ENCODE data around the gene L3MBTL3. TPM values are rescaled to one million over a fixed set of nuclear protein-coding genes. Genes with fewer than 3 reads are reported as not detected.

The L3MBTL3 gene
- total RNA-seq, 2 experiments from 2014 or later, result 29.0 to 30.1 TPM

- peak overlapping the region; percentile 28 for H3K4me3 Mint-ChIP-seq
- peak overlapping the region; percentile 85 for H3K27ac Mint-ChIP-seq
- Histone ChIP-seq H3K4me3 (ENCODE audit: low read length) (peak overlapping the region; percentile 11), H3K36me3 (ENCODE audit: insufficient read depth, low read length) (peaks cover 34% of the 10 kb centered on the region), H3K27me3 (ENCODE audit: control insufficient read depth in 1 of 2, insufficient read depth in 2 of 2, low read length in 2 of 2) (no peaks in the 10 kb centered on the region), H3K4me1 (ENCODE audit: insufficient read depth, low read length) (peaks cover 24% of the 10 kb centered on the region), H3K9me3 (ENCODE audit: control insufficient read depth in 1 of 2, insufficient read depth in 1 of 2, low read length in 2 of 2) (no peaks in the 10 kb centered on the region), H3K27ac (ENCODE audit: low read depth in 1 of 2, low read length in 2 of 2) (peak overlapping the region; percentile 33 to 67)
- TF ChIP-seq CTCF (IDR thresholded peaks at IDR 0.05), result no peak
- DNase-seq (peak in 8 of 14 experiments; percentile 2 to 87 (median 48)), ATAC-seq (ENCODE audit: poor library complexity) (peak; percentile 94)
- ChIA-PET CTCF (no interaction called here), POLR2A (interaction anchor here (0.8 to 1.2 kb wide), 4 partner anchors 21 to 51 kb away, joined by 3 to 10 read pairs (median 4); no protein-coding TSS in a partner anchor)
- H3K9me3 Mint-ChIP-seq, result no peaks in the 10 kb centered on the region
- H3K36me3 Mint-ChIP-seq (ENCODE audit: low read depth), result peaks cover 57% of the 10 kb centered on the region
- intact Hi-C loops (cut with DNase I, micrococcal nuclease), result loop anchor here in 1 of 2 experiments (5.0 kb wide), 1 partner anchor 34 kb away; no protein-coding TSS in a partner anchor
- no peaks in the 10 kb centered on the region for H3K27me3 Mint-ChIP-seq
- H3K4me1 Mint-ChIP-seq (ENCODE audit: low read depth), result peaks cover 62% of the 10 kb centered on the region
Measured at GRCh38 chr6:130183271-130184222, 165.2 kb downstream of the L3MBTL3 start.

- Histone ChIP-seq H3K4me3 (ENCODE audit: low read length) (no peak overlapping the region), H3K36me3 (ENCODE audit: insufficient read depth, low read length) (peaks cover 31% of the 10 kb centered on the region), H3K9me3 (ENCODE audit: control insufficient read depth in 1 of 2, insufficient read depth in 1 of 2, low read length in 2 of 2) (no peaks in the 10 kb centered on the region), H3K27ac (ENCODE audit: low read depth in 1 of 2, low read length in 2 of 2) (no peak overlapping the region), H3K27me3 (ENCODE audit: control insufficient read depth in 1 of 2, insufficient read depth in 2 of 2, low read length in 2 of 2) (no peaks in the 10 kb centered on the region), H3K4me1 (ENCODE audit: insufficient read depth, low read length) (peaks cover 32% of the 10 kb centered on the region)
- Mint-ChIP-seq H3K27me3 (no peaks in the 10 kb centered on the region), H3K36me3 (ENCODE audit: low read depth) (peaks cover 47% of the 10 kb centered on the region), H3K4me1 (ENCODE audit: low read depth) (peaks cover 74% of the 10 kb centered on the region), H3K9me3 (no peaks in the 10 kb centered on the region), H3K27ac (peak overlapping the region; percentile 57), H3K4me3 (no peak overlapping the region)
- TF ChIP-seq CTCF (IDR thresholded peaks at IDR 0.05), result no peak
- CTCF ChIA-PET, result interaction anchor here (0.7 kb wide), 1 partner anchor 19 kb away, joined by 3 read pairs; no protein-coding TSS in a partner anchor
- no peak for ATAC-seq (ENCODE audit: poor library complexity)
- DNase-seq, result no peak
- intact Hi-C loops (cut with DNase I, micrococcal nuclease), result no loop called here
- POLR2A ChIA-PET, result no interaction called here
Measured at GRCh38 chr6:130185658-130186057, 167.3 kb downstream of the L3MBTL3 start.

GRCh38 chr6:130187335-130188206 lies 169.2 kb downstream of the L3MBTL3 start:
- Histone ChIP-seq H3K9me3 (ENCODE audit: control insufficient read depth in 1 of 2, insufficient read depth in 1 of 2, low read length in 2 of 2) (no peaks in the 10 kb centered on the region), H3K36me3 (ENCODE audit: insufficient read depth, low read length) (peaks cover 19% of the 10 kb centered on the region), H3K27me3 (ENCODE audit: control insufficient read depth in 1 of 2, insufficient read depth in 2 of 2, low read length in 2 of 2) (no peaks in the 10 kb centered on the region), H3K4me1 (ENCODE audit: insufficient read depth, low read length) (peaks cover 36% of the 10 kb centered on the region), H3K27ac (ENCODE audit: low read depth in 1 of 2, low read length in 2 of 2) (no peak overlapping the region), H3K4me3 (ENCODE audit: low read length) (no peak overlapping the region)
- TF ChIP-seq CTCF (IDR thresholded peaks at IDR 0.05), result no peak
- peaks cover 31% of the 10 kb centered on the region for H3K36me3 Mint-ChIP-seq (ENCODE audit: low read depth)
- H3K27ac Mint-ChIP-seq, result peak overlapping the region; percentile 64
- DNase-seq (no peak), ATAC-seq (ENCODE audit: poor library complexity) (no peak)
- ChIA-PET POLR2A (interaction anchor here (0.6 to 1.9 kb wide), 5 partner anchors 21 to 74 kb away, joined by 3 to 7 read pairs (median 3); no protein-coding TSS in a partner anchor), CTCF (no interaction called here)
- H3K4me3 Mint-ChIP-seq, result peak overlapping the region; percentile 16
- intact Hi-C loops (cut with DNase I, micrococcal nuclease), result no loop called here
- H3K27me3 Mint-ChIP-seq, result no peaks in the 10 kb centered on the region
- H3K4me1 Mint-ChIP-seq (ENCODE audit: low read depth), result peaks cover 85% of the 10 kb centered on the region
- no peaks in the 10 kb centered on the region for H3K9me3 Mint-ChIP-seq

Measured in CD4-positive, alpha-beta T cell (primary cell).